PC-9 (cell line): ENCODE results near the gene PPP1CC.

ENCODE experiments used
- CTCF ChIP-seq: fragments of 200-600 bp; sonication (generic); conservative IDR thresholded peaks from 2 replicates; pipeline ENCODE4 v1.6.1; 2017; ENCODE audit warnings: mixed run types, antibody characterized with exemption, mild to moderate bottlenecking, moderate library complexity
- EZH2 ChIP-seq: fragments of 200-600 bp; sonication (generic); IDR thresholded peaks from 2 replicates; pipeline ENCODE4 v1.8.0; 2017; ENCODE audit warnings: antibody characterized with exemption, low read depth

GRCh38 chr12:110756611-110757010 lies 13.9 kb upstream of the PPP1CC start:
- TF ChIP-seq CTCF (no peak), EZH2 (no peak)
